ENCODE measurements around the gene SIGLEC12. TPM values are rescaled to one million over a fixed set of nuclear protein-coding genes. Genes with fewer than 3 reads are reported as not detected.

The SIGLEC12 gene
- total RNA-seq, 3 donors from 2014 or later (not counting 1 experiment from before 2014, with no cell fraction given): 0.50 to 0.57 TPM; not detected in 1

DNA sequence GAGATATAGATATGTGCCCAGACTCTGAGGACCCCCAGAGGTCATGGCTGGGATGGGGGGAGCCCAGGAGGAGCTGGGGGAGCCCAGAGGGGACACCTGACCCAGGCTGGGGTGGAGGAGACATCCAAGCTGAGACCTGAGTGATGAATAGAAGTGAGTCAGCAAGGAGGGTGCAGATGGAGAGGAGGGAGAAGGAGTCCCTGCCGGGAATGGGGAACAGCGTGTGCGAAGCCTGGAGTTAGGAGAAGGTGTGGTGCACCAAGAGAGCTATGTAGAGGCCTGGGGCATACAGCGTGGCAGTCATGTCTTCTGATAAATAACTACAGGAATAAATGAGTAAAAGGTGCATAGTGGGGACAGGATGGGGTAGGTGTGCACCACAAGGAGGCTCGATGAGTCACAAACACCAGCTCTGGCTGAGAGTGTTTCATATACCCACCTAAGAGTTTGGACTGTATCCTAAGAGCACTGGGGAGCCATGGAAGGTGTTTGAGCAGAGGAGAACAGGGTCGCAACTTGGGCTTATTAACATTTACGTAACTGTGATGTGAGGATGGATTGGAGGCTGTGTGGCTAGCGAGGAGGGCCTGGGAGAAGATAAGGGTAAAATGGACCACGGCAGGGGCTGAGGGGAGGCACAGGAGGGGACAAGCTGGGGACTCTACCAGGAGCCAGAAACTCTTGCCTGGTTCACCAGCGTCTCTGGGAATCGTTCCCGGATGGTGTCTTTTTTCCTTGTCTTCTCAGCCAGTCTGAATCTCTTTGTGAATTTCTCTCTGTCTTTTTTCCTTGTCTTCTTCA lies 21.9 kb downstream of the SIGLEC12 start:
- no peak overlapping the region for H3K4me3 ChIP-seq (ENCODE audit: low read length)
- no peaks in the 10 kb centered on the region for H3K9me3 ChIP-seq (ENCODE audit: control insufficient read depth, insufficient read depth, low read length)
- Mint-ChIP-seq H3K27ac (no peak overlapping the region), H3K4me3 (no peak overlapping the region), H3K9me3 (no peaks in the 10 kb centered on the region), H3K4me1 (no peaks in the 10 kb centered on the region), H3K36me3 (no peaks in the 10 kb centered on the region), H3K27me3 (ENCODE audit: low read depth in 2 of 2) (peaks cover 18 to 33% of the 10 kb centered on the region in 2 donors)
- H3K4me1 ChIP-seq (ENCODE audit: control insufficient read depth, insufficient read depth, low read length): no peaks in the 10 kb centered on the region
- no peaks in the 10 kb centered on the region for H3K36me3 ChIP-seq (ENCODE audit: control insufficient read depth, insufficient read depth, low read length)
- intact Hi-C loops (cut with micrococcal nuclease): no loop called here
- ATAC-seq (peak in 1 of 3 donors; percentile 21), DNase-seq (no peak)
- H3K27me3 ChIP-seq (ENCODE audit: control insufficient read depth, insufficient read depth, low read length): no peaks in the 10 kb centered on the region
- H3K27ac ChIP-seq (ENCODE audit: low read length): no peak overlapping the region
- TF ChIP-seq, protein P1, sequence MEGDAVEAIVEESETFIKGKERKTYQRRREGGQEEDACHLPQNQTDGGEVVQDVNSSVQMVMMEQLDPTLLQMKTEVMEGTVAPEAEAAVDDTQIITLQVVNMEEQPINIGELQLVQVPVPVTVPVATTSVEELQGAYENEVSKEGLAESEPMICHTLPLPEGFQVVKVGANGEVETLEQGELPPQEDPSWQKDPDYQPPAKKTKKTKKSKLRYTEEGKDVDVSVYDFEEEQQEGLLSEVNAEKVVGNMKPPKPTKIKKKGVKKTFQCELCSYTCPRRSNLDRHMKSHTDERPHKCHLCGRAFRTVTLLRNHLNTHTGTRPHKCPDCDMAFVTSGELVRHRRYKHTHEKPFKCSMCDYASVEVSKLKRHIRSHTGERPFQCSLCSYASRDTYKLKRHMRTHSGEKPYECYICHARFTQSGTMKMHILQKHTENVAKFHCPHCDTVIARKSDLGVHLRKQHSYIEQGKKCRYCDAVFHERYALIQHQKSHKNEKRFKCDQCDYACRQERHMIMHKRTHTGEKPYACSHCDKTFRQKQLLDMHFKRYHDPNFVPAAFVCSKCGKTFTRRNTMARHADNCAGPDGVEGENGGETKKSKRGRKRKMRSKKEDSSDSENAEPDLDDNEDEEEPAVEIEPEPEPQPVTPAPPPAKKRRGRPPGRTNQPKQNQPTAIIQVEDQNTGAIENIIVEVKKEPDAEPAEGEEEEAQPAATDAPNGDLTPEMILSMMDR (IDR thresholded peaks at IDR 0.05): no peak
- WGBS (ENCODE audit: insufficient coverage): 83% methylated on average over 12 of the region's 12 CpGs

DNA sequence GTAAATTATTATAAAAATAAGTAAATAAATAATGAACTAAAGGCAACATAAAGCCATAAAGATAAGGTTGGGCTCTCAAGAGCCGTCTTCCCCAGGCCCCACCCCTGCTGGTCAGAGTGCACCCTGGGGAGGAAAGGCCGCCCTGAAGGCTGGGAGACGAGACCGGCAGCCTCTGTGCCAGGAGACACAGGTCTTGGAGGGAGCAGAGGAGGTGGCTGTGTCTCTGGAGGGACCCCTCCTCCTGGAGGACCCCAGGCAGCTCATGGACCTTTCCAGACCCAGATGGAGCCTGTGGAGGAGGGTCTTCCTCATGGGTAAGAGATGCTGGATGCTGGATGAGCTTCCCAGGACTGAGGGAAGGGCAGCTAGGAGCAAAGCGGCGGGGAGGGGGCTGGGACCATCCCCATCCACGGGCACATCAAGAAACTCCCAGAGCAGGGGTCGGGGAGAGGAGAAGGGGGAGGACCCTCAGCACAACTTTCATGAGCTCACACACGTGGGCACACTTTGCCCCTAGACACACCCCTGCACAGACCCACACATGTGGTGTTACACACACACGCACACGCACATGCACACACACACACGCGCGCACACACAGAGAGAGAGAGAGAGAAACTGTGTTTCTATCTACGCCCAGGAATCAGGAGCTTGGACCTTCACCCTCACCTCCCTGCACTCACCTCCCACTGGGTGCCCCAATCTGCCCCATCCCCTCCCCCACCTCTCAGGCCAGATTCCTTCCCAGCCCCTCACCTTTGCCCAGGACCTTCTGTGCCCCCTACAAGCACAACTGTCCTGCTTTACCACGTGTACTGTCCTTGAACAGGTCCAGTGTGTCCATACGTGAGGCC lies 23.0 kb downstream of the SIGLEC12 start, which contains the start of gene CEACAM18:
Gene CEACAM18, plus strand, starts transcription at position 159 of the 854 bp plus-strand sequence.
- no peak for DNase-seq
- H3K4me3 Mint-ChIP-seq: no peak within 1 kb of the TSS
- no peaks in the 10 kb centered on the region for H3K36me3 Mint-ChIP-seq
- no peaks in the 10 kb centered on the region for H3K9me3 Mint-ChIP-seq
- no peak within 1 kb of the TSS for H3K27ac ChIP-seq (ENCODE audit: low read length)
- no peaks in the 10 kb centered on the region for H3K4me1 ChIP-seq (ENCODE audit: control insufficient read depth, insufficient read depth, low read length)
- no peaks in the 10 kb centered on the region for H3K4me1 Mint-ChIP-seq
- H3K9me3 ChIP-seq (ENCODE audit: control insufficient read depth, insufficient read depth, low read length): no peaks in the 10 kb centered on the region
- peaks cover 18 to 33% of the 10 kb centered on the region in 2 donors for H3K27me3 Mint-ChIP-seq (ENCODE audit: low read depth in 2 of 2)
- no peaks in the 10 kb centered on the region for H3K36me3 ChIP-seq (ENCODE audit: control insufficient read depth, insufficient read depth, low read length)
- intact Hi-C loops (cut with micrococcal nuclease): no loop called here
- no peaks in the 10 kb centered on the region for H3K27me3 ChIP-seq (ENCODE audit: control insufficient read depth, insufficient read depth, low read length)
- WGBS (ENCODE audit: insufficient coverage): 70% methylated on average over 16 of the region's 17 CpGs
- TF ChIP-seq, protein P1 (IDR thresholded peaks at IDR 0.05): no peak
- ATAC-seq: no peak
- H3K27ac Mint-ChIP-seq: no peak within 1 kb of the TSS
- H3K4me3 ChIP-seq (ENCODE audit: low read length): no peak within 1 kb of the TSS

DNA sequence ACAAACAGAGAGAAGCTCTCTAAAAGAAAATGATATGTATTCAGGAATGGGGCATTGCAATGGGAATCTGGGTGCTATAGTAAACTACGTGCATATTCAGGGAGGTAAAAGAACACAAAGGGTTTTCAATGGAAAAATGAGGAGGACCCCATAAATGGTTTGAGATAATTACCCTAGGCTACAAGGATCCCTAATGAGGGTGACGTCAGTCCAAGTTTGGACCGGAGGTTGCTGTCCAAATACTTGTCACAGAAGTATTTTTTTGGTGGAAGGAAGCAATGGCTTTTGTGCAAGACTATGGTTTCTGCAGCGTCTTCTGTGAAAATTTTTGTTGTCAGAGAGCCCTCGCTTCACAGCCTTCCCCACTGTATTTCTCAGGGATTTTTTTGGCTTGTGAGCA lies 24.3 kb downstream of the SIGLEC12 start:
- 79% methylated on average over 5 of the region's 5 CpGs for WGBS (ENCODE audit: insufficient coverage)
- Mint-ChIP-seq H3K4me3 (no peak overlapping the region), H3K4me1 (peaks cover 0 to 7% of the 10 kb centered on the region in 2 donors), H3K27me3 (ENCODE audit: low read depth in 2 of 2) (peaks cover 30 to 34% of the 10 kb centered on the region in 2 donors), H3K27ac (no peak overlapping the region), H3K9me3 (no peaks in the 10 kb centered on the region), H3K36me3 (no peaks in the 10 kb centered on the region)
- Histone ChIP-seq H3K27ac (ENCODE audit: low read length) (no peak overlapping the region), H3K9me3 (ENCODE audit: control insufficient read depth, insufficient read depth, low read length) (no peaks in the 10 kb centered on the region), H3K27me3 (ENCODE audit: control insufficient read depth, insufficient read depth, low read length) (no peaks in the 10 kb centered on the region), H3K36me3 (ENCODE audit: control insufficient read depth, insufficient read depth, low read length) (no peaks in the 10 kb centered on the region), H3K4me1 (ENCODE audit: control insufficient read depth, insufficient read depth, low read length) (no peaks in the 10 kb centered on the region), H3K4me3 (ENCODE audit: low read length) (no peak overlapping the region)
- DNase-seq: no peak
- intact Hi-C loops (cut with micrococcal nuclease): no loop called here
- TF ChIP-seq, protein P1 (IDR thresholded peaks at IDR 0.05): no peak
- no peak for ATAC-seq

Data from natural killer cell (primary cell).